K562 (cell line): ENCODE measurements around the gene IQCN. TPM values are rescaled to one million over a fixed set of nuclear protein-coding genes. Genes with fewer than 3 reads are reported as not detected.
A peak's percentile ranks its signal among the peaks of the same experiment; 100 is the strongest.

ENCODE experiments used
- BCOR ChIP-seq: fragments of 450-650 bp; IDR thresholded peaks from 2 replicates; pipeline ENCODE4 v1.6.1; 2016
- HMG20B ChIP-seq: fragments of 250-450 bp; sonication (Bioruptor Pico); IDR thresholded peaks from 2 replicates; pipeline ENCODE4 v1.5.0; 2021; ENCODE audit warnings: mild to moderate bottlenecking
- HSF4 ChIP-seq: fragments of 250-450 bp; sonication (Bioruptor Pico); IDR thresholded peaks from 2 replicates; pipeline ENCODE4 v2.1.2; 2022; ENCODE audit warnings: mild to moderate bottlenecking, moderate library complexity, borderline replicate concordance
- MEF2D ChIP-seq: conservative IDR thresholded peaks from 2 replicates; pipeline ENCODE4 v1.6.1; 2016; ENCODE audit warnings: low read depth, missing genetic modification characterization, missing compliant biosample characterization
- NFATC3 ChIP-seq: fragments of 450-650 bp; IDR thresholded peaks from 2 replicates; pipeline ENCODE4 v1.6.1; 2017; ENCODE audit warnings: mild to moderate bottlenecking
- OTX1 ChIP-seq: fragments of 450-650 bp; formaldehyde crosslinking; IDR thresholded peaks from 2 replicates; pipeline ENCODE4 v1.4.0; 2022; ENCODE audit warnings: mild to moderate bottlenecking
- PTRF ChIP-seq: fragments of 450-650 bp; IDR thresholded peaks from 2 replicates; pipeline ENCODE4 v1.6.1; 2016; ENCODE audit warnings: mild to moderate bottlenecking, missing genetic modification characterization, missing compliant biosample characterization
- RBBP5 ChIP-seq: fragments of 200-600 bp; sonication (generic); IDR thresholded peaks from 2 replicates; pipeline ENCODE4 v1.6.1; 2012; ENCODE audit warnings: borderline replicate concordance, mild to moderate bottlenecking, low read length, control low read depth, inconsistent platforms; ENCODE audit not compliant: insufficient read depth, poor library complexity, severe bottlenecking
- SMAD1 ChIP-seq: fragments of 150-350 bp; IDR thresholded peaks from 2 replicates; pipeline ENCODE4 v1.6.1; 2014; ENCODE audit warnings: low read length, low read depth; ENCODE audit not compliant: partially characterized antibody
- TRIM24 ChIP-seq, 2 experiments: fragments of 450-650 bp; IDR thresholded peaks; 2 replicates each; pipeline ENCODE4 v1.6.1; 2016
- ZFP30 ChIP-seq: fragments of 250-450 bp; sonication (Bioruptor Pico); IDR thresholded peaks from 2 replicates; pipeline ENCODE4 v1.8.0; 2022; ENCODE audit warnings: moderate library complexity, mild to moderate bottlenecking, inconsistent platforms, borderline replicate concordance
- ZFPM2 ChIP-seq: fragments of 250-450 bp; sonication (Bioruptor Pico); IDR thresholded peaks from 2 replicates; pipeline ENCODE4 v1.5.1; 2022; ENCODE audit warnings: mild to moderate bottlenecking
- ZHX1 ChIP-seq: fragments of 150-350 bp; conservative IDR thresholded peaks from 2 replicates; pipeline ENCODE4 v1.6.1; 2014; ENCODE audit warnings: low read length
- ZNF695 ChIP-seq: fragments of 450-650 bp; formaldehyde crosslinking; IDR thresholded peaks from 2 replicates; pipeline ENCODE4 v1.4.0; 2020; ENCODE audit warnings: mild to moderate bottlenecking, moderate library complexity
- ZNF740 ChIP-seq, 3 experiments: fragments of 200-800 bp in 1 of 3; sonication (Bioruptor generic) in 1 of 3; sonication (generic) in 1 of 3; formaldehyde crosslinking in 1 of 3; IDR thresholded peaks; 2 replicates each; pipeline versions ENCODE4 v1.6.1 to v1.8.0; 2016 to 2022; ENCODE audit warnings: mild to moderate bottlenecking in 2 of 3, missing compliant biosample characterization in 2 of 3, missing genetic modification characterization in 2 of 3, missing genetic modification reagents in 1 of 3
- polyA plus RNA-seq, 8 experiments: library from polyadenylated mRNA; depleted of rRNA in 4 of 8; stranded (reverse) in 5 of 8; unstranded in 3 of 8; fragments of >200 nt; fragmentation: Nextera tagmentation in 2 of 8; fragmentation: Illumina TruSeq in 1 of 8; extraction: Ambion mirVana in 2 of 8; extraction: Trizol in 1 of 8; gene quantifications; 2 replicates each; pipeline versions ENCODE4 v1.2.1 to v1.2.3, GENCODE V29; 2011 to 2014; ENCODE audit warnings: inconsistent platforms in 1 of 8, missing spikeins in 1 of 8
- total RNA-seq, 7 experiments: library from RNA; depleted of rRNA in 6 of 7; stranded (reverse); fragments of >200 nt in 6 of 7; fragmentation: Illumina TruSeq in 2 of 7; extraction: Trizol in 2 of 7; gene quantifications; 2 replicates each; pipeline versions ENCODE4 v1.2.1 to v1.2.3, GENCODE V29; 2011 to 2021; ENCODE audit warnings: low replicate concordance in 1 of 7
- TF ChIP-seq, protein P1 (sequence below): fragments of 450-650 bp; conservative IDR thresholded peaks from 2 replicates; pipeline ENCODE4 v1.6.1; 2016; ENCODE audit warnings: missing genetic modification characterization, low read depth, mild to moderate bottlenecking, control low read depth, missing compliant biosample characterization
- TF ChIP-seq, protein P2 (sequence below), 2 experiments: fragments of 450-650 bp in 1 of 2; sonication (generic) in 1 of 2; formaldehyde crosslinking in 1 of 2; IDR thresholded peaks in 1 of 2; conservative IDR thresholded peaks in 1 of 2; 2 replicates each; pipeline versions ENCODE4 v1.6.1 to v1.8.1; 2016 to 2023; ENCODE audit warnings: mild to moderate bottlenecking in 2 of 2, moderate library complexity in 2 of 2, inconsistent platforms in 1 of 2, missing genetic modification reagents in 1 of 2

The IQCN gene
- total and polyA plus RNA-seq, 9 of the 15 experiments (the other 6 are each of a cell fraction or from before 2014, with no cell fraction given): 0.01 to 0.07 (median 0.04) TPM; not detected in 3

GRCh38 chr19:18274781-18275356 lies 617 bp upstream of the IQCN start (continued):
- TF ChIP-seq, protein P1, sequence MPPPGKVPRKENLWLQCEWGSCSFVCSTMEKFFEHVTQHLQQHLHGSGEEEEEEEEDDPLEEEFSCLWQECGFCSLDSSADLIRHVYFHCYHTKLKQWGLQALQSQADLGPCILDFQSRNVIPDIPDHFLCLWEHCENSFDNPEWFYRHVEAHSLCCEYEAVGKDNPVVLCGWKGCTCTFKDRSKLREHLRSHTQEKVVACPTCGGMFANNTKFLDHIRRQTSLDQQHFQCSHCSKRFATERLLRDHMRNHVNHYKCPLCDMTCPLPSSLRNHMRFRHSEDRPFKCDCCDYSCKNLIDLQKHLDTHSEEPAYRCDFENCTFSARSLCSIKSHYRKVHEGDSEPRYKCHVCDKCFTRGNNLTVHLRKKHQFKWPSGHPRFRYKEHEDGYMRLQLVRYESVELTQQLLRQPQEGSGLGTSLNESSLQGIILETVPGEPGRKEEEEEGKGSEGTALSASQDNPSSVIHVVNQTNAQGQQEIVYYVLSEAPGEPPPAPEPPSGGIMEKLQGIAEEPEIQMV (tag): no peak
- no peak for TF ChIP-seq ZNF740 (CRISPR knock-in tag; IDR thresholded peaks at IDR 0.05)
- TF ChIP-seq ZNF740 (tag; IDR thresholded peaks at IDR 0.05): no peak
- TF ChIP-seq MEF2D (tag): no peak
- peak; percentile 74 for TF ChIP-seq BCOR
- TF ChIP-seq NFATC3: no peak
- TF ChIP-seq ZHX1: no peak
- TF ChIP-seq, protein P2, sequence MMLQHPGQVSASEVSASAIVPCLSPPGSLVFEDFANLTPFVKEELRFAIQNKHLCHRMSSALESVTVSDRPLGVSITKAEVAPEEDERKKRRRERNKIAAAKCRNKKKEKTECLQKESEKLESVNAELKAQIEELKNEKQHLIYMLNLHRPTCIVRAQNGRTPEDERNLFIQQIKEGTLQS (IDR thresholded peaks at IDR 0.05): peak; percentile 96
- TF ChIP-seq, protein P2 (CRISPR knock-in tag; conservative IDR thresholded peaks at IDR 0.05): peak; percentile 92
- TF ChIP-seq ZNF695 (CRISPR knock-in tag): no peak
- no peak for TF ChIP-seq OTX1 (CRISPR knock-in tag)
- no peak for TF ChIP-seq HMG20B
- peak in 1 of 2 experiments; percentile 69; a peak in 2 of 4 replicates for TF ChIP-seq TRIM24 (IDR thresholded peaks at IDR 0.05)
- TF ChIP-seq HSF4 (CRISPR knock-in tag): no peak
- TF ChIP-seq RBBP5: no peak
- no peak for TF ChIP-seq SMAD1
- no peak for TF ChIP-seq PTRF
- no peak for TF ChIP-seq ZFPM2 (CRISPR knock-in tag)
- TF ChIP-seq ZFP30 (CRISPR knock-in tag): no peak
